Measurements from ENCODE around the gene TOB1. TPM values are rescaled to one million over a fixed set of nuclear protein-coding genes. Genes with fewer than 3 reads are reported as not detected.

Gene TOB1
- total and polyA plus RNA-seq, 9 of the 15 experiments (the other 6 are each of a cell fraction or from before 2014, with no cell fraction given), result 4.8 to 63.7 (median 13.2) TPM

GRCh38 chr17:50867363-50868139 lies 1.4 kb upstream of the TOB1 start (continued):
- no peak for TF ChIP-seq ELK1 (CRISPR knock-in tag; IDR thresholded peaks at IDR 0.05)
- TF ChIP-seq RREB1 (CRISPR knock-in tag; IDR thresholded peaks at IDR 0.05), result peak; percentile 51; the same call in 1 of the 2 replicates
- TF ChIP-seq MEF2D (tag; conservative IDR thresholded peaks at IDR 0.05; ENCODE audit: low read depth), result no peak
- no peak for TF ChIP-seq HMBOX1 (IDR thresholded peaks at IDR 0.05)
- TF ChIP-seq ZNF398 (CRISPR knock-in tag; IDR thresholded peaks at IDR 0.05), result no peak
- no peak for TF ChIP-seq ETS2 (tag; IDR thresholded peaks at IDR 0.05; ENCODE audit: borderline replicate concordance, poor library complexity, severe bottlenecking)
- no peak for TF ChIP-seq KHSRP (IDR thresholded peaks at IDR 0.05)
- peak; percentile 99 for TF ChIP-seq ZSCAN29 (IDR thresholded peaks at IDR 0.05)
- TF ChIP-seq GTF2F1 (IDR thresholded peaks at IDR 0.05; ENCODE audit: low read depth, low read length), result no peak
- no peak for TF ChIP-seq ZNF79 (CRISPR knock-in tag; IDR thresholded peaks at IDR 0.05; ENCODE audit: low read depth)
- peak; percentile 93 for TF ChIP-seq VEZF1 (CRISPR knock-in tag; IDR thresholded peaks at IDR 0.05)
- no peak for TF ChIP-seq NFE2 (IDR thresholded peaks at IDR 0.05; ENCODE audit: low read depth)
- TF ChIP-seq ZNF75A (CRISPR knock-in tag; IDR thresholded peaks at IDR 0.05), result no peak
- no peak for TF ChIP-seq ZBTB7A (IDR thresholded peaks at IDR 0.05; ENCODE audit: borderline replicate concordance, control insufficient read depth, low read depth, low read length)

All from K562 (cell line).